Stimulated activated CD4-positive, alpha-beta T cell treated with anti-CD3 and anti-CD28 coated beads, Interleukin-12 subunit alpha, Interleukin-12 subunit beta, amount 100 ng/mL, for 4 hours (primary cell): ENCODE results near the gene CALCOCO1.

Experiments
- DNase-seq: peaks from one replicate; pipeline ENCODE4 v3.0.0-alpha.2; 2020

Gene CALCOCO1

GRCh38 chr12:53659571-53659981 is 67.7 kb downstream of the CALCOCO1 start:
- DNase-seq: no peak

- no peak for DNase-seq
Measured at GRCh38 chr12:53659011-53659551, 68.2 kb downstream of the CALCOCO1 start.
